ENCODE data around the gene BAHCC1. TPM values are rescaled to one million over a fixed set of nuclear protein-coding genes. Genes with fewer than 3 reads are reported as not detected.

BAHCC1 gene
- total and polyA plus RNA-seq, 2 of the 8 experiments (the other 6 are each of a cell fraction or from before 2014, with no cell fraction given): 0.26 to 0.58 TPM

DNA sequence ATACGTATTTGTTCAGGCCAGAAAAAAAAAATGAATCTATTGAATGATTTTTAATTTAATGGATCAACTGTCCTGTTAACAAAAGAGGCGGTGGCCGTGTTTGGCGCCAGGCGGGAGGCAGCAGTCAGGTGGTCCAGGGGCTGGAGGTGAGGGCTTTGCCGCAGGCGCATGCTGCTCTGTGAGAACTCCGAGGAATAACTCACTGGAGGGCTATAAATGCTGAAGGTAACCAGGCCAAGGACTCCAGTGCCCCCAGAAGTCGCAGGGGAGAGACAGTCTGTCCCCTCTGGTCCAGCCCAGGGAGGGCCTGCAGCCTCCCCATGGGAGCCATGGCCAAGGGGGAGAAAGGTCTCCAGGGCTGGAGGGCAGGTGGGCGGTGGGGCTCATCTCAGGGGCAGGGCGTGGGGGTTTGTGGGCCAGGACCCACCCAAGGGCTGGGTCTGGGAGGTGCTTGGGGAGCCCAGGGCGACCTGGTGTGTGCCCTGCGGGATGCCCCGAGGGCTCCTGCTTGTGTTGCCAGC, 7.1 kb upstream of the BAHCC1 start (continued):
- TF ChIP-seq, protein P1, sequence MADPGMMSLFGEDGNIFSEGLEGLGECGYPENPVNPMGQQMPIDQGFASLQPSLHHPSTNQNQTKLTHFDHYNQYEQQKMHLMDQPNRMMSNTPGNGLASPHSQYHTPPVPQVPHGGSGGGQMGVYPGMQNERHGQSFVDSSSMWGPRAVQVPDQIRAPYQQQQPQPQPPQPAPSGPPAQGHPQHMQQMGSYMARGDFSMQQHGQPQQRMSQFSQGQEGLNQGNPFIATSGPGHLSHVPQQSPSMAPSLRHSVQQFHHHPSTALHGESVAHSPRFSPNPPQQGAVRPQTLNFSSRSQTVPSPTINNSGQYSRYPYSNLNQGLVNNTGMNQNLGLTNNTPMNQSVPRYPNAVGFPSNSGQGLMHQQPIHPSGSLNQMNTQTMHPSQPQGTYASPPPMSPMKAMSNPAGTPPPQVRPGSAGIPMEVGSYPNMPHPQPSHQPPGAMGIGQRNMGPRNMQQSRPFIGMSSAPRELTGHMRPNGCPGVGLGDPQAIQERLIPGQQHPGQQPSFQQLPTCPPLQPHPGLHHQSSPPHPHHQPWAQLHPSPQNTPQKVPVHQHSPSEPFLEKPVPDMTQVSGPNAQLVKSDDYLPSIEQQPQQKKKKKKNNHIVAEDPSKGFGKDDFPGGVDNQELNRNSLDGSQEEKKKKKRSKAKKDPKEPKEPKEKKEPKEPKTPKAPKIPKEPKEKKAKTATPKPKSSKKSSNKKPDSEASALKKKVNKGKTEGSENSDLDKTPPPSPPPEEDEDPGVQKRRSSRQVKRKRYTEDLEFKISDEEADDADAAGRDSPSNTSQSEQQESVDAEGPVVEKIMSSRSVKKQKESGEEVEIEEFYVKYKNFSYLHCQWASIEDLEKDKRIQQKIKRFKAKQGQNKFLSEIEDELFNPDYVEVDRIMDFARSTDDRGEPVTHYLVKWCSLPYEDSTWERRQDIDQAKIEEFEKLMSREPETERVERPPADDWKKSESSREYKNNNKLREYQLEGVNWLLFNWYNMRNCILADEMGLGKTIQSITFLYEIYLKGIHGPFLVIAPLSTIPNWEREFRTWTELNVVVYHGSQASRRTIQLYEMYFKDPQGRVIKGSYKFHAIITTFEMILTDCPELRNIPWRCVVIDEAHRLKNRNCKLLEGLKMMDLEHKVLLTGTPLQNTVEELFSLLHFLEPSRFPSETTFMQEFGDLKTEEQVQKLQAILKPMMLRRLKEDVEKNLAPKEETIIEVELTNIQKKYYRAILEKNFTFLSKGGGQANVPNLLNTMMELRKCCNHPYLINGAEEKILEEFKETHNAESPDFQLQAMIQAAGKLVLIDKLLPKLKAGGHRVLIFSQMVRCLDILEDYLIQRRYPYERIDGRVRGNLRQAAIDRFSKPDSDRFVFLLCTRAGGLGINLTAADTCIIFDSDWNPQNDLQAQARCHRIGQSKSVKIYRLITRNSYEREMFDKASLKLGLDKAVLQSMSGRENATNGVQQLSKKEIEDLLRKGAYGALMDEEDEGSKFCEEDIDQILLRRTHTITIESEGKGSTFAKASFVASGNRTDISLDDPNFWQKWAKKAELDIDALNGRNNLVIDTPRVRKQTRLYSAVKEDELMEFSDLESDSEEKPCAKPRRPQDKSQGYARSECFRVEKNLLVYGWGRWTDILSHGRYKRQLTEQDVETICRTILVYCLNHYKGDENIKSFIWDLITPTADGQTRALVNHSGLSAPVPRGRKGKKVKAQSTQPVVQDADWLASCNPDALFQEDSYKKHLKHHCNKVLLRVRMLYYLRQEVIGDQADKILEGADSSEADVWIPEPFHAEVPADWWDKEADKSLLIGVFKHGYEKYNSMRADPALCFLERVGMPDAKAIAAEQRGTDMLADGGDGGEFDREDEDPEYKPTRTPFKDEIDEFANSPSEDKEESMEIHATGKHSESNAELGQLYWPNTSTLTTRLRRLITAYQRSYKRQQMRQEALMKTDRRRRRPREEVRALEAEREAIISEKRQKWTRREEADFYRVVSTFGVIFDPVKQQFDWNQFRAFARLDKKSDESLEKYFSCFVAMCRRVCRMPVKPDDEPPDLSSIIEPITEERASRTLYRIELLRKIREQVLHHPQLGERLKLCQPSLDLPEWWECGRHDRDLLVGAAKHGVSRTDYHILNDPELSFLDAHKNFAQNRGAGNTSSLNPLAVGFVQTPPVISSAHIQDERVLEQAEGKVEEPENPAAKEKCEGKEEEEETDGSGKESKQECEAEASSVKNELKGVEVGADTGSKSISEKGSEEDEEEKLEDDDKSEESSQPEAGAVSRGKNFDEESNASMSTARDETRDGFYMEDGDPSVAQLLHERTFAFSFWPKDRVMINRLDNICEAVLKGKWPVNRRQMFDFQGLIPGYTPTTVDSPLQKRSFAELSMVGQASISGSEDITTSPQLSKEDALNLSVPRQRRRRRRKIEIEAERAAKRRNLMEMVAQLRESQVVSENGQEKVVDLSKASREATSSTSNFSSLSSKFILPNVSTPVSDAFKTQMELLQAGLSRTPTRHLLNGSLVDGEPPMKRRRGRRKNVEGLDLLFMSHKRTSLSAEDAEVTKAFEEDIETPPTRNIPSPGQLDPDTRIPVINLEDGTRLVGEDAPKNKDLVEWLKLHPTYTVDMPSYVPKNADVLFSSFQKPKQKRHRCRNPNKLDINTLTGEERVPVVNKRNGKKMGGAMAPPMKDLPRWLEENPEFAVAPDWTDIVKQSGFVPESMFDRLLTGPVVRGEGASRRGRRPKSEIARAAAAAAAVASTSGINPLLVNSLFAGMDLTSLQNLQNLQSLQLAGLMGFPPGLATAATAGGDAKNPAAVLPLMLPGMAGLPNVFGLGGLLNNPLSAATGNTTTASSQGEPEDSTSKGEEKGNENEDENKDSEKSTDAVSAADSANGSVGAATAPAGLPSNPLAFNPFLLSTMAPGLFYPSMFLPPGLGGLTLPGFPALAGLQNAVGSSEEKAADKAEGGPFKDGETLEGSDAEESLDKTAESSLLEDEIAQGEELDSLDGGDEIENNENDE (IDR thresholded peaks at IDR 0.05; ENCODE audit: insufficient replicate concordance, low read length): no peak

All from H1 (cell line).